Measurements from ENCODE around the gene WNK3.

GRCh38 chrX:54248309-54248708, 109.5 kb downstream of the WNK3 start:
- TF ChIP-seq POLR2A (IDR thresholded peaks at IDR 0.05) (no peak), CTCF (IDR thresholded peaks at IDR 0.05) (no peak)

Measured in lower leg skin (tissue), 3 donors.